ENCODE measurements around the gene ZSWIM5.
"Not testable (repeated sequence)": the region's sequence is repeated elsewhere in the genome, so short reads cannot be mapped to it uniquely, and the experiment has no call there.

Gene ZSWIM5

DNA sequence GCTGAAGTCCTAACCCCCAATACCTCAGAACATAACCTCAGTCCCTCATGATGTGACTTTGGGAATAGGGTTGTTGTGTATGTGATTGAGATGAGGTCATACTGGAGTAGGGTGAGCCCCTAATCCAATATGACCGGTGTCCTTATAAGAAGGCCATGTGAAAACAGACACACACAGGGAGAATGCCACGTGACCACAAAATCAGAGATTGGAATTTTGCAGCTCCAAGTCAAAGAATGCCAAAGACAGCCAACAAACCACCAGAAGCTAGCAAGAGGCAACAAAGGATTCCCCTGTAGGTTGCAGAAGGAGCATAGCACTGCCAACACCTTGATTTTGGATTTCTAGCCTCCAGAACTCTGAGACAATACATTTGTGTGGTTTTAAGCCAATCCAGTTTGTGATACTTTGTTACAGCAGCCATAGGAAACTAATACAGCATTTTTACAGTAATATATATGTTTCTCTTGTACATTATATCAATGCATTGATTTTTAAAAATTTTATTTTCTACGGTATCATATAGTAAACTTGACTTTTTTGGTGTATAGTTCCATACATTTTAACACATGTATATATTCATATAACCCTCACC, 5.4 kb downstream of the ZSWIM5 start:
- DNase-seq (ENCODE audit: low read depth) = no peak

DNA sequence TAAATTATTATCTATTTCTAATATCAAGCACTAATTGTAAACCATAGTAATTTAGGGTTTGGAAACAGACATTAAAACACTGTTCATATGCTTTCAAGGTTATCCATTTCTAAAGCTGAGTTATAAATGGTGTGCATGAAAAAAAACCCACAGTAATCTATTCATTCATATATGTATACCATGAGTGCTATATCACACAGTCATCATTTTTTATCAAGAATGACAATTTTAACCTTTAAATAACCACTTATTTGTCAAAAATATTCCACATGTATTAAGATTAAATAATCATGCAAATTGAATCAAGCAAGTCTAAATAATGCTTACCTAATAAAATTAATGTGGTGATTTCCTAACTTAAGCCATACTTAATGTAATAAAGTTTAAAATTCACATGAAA, 6.0 kb downstream of the ZSWIM5 start:
- no peak for DNase-seq (ENCODE audit: low read depth)

DNA sequence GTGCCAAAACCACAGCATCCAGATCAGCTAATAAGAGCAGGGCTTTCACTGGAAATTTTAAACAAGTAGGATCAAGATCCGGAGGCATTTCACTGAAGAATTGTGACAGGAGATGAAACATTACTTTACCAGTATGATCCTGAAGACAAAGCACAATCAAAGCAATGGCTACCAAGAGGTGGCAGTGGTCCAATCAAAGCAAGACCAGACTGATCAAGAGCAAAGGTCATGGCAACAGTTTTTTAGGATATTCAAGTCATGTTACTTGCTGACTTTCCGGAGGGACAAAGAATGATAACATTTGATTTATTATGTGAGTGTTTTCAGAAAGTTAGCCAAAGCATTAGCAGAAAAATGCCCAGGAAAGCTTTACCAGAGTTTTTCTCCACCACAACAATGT, 8.2 kb downstream of the ZSWIM5 start:
- no peak for DNase-seq (ENCODE audit: low read depth)

DNA sequence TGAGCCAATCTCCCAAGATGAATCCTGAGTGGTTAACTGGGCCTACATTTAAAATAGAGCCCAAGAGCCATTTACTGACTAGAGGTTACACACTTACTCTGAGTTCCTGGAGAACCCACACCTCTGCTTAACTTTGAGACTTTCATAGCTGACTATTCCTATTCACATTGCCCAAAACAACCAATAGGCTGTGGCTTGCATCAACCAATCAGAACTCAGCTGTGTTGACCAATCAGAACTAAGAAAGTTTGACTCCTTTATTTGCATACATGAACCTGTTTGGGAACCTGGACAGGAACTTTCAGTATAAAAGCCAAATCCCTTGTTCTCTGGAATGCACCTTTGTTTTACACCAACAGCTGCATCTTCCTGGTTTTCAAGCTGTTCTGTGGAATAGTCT, 9.5 kb downstream of the ZSWIM5 start:
- no peak for DNase-seq (ENCODE audit: low read depth)

DNA sequence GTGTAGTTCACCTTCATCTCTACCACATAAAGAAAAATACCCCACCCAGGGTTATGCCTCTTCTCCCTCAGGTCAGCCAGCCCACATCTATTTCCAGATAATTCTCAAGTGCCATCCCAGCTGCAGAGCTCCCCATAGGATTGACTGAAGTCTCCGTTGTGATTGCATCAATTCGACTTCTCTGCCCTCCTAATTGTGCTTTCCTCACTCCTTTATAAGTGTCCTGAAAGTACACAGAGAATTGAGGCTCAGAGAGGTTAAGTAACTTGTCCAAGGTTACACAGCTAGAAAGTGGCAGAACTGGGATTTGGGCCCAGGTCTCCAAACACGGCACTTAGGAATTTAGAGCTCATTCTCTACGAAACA, 15.0 kb downstream of the ZSWIM5 start:
- no peak for DNase-seq (ENCODE audit: low read depth)

DNA sequence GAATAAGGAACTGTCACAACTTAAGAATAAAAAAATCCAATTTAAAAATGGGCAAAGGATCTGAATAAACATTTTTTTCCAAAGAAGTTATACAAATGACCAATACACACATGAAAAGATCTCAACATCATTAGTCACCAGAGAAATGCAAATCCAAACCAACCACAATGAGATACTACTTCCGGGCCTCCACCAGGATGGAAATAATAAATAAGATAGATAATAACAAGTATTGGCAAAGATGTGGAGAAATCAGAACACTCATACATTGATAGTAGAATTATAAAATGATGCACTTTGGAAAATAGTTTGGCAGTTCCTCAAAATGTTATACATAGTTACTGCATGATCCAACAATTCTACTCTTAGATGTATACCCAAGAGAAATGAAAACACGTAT, 18.7 kb downstream of the ZSWIM5 start:
- no peak for DNase-seq (ENCODE audit: low read depth)

DNA sequence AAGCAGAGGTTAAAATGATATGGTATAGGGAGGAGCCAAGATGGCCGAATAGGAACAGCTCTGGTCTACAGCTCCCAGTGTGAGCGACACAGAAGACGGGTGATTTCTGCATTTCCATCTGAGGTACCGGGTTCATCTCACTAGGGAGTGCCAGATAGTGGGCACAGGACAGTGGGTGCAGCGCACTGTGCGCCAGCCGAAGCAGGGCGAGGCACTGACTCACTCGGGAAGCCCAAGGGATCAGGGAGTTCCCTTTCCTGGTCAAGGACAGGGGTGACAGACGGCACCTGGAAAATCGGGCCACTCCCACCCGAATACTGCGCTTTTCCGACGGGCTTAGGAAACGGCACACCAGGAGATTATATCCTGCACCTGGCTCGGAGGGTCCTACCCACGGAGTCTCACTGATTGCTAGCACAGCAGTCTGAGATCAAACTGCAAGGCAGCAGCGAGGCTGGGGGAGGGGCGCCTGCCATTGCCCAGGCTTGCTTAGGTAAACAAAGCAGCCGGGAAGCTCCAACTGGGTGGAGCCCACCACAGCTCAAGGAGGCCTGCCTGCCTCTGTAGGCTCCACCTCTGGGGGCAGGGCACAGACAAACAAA, 26.4 kb downstream of the ZSWIM5 start:
- not testable (repeated sequence) for DNase-seq (ENCODE audit: low read depth)

DNA sequence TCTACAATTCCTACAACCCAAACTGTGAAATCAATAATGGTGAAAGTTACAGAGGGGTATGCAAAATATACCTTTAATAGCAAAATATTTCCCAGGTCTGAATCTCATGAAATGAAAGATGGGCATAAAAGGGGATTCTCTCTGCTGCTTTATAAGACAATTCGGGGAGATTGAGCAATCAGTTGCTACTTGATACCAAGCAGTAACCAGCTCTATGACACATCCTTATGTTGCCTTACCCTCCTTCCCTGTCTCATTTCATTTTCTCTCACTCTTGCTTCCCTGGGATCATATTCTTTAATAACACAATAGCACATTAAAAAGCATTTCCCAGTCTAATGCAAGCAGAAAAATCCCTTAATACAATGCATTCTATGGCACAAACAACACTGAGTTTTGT, 29.0 kb downstream of the ZSWIM5 start:
- DNase-seq (ENCODE audit: low read depth) = no peak

DNA sequence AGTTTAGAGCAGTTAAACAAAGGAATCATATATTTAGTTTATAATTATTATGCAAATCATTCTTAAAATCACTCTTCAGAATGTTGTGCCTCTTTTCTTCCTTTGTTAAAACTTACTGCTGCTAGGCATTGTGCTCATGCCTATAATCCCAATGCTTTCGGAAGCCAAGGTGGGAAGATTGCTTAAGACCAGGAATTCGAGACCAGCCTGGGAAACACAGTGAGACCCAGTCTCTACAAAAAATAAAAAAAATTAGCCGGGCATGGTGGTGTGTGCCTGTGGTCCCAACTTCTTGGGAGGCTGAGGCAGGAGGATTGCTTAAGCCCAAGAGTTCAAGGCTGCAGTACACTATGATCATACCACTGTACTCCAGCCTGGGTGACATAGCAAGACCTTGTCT, 33.6 kb downstream of the ZSWIM5 start:
- DNase-seq (ENCODE audit: low read depth) = no peak

DNA sequence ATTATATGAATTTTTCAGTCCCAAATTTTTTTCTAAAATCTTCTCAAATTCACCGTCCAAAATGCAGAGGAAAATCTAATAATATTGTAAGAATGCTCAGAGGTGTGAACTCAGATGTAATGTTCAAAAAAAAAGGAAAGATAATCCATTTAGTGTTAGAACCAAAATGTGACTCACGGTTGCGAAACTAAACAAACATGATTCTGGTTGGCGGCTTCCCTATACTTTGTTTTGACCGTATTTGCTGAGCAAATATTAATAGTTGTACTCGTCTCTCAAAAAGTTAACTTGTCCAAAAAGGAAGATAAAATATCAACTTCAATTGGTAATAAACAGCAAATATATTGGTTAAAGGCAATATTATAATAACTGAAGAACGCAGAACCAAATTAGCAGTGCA, 34.4 kb downstream of the ZSWIM5 start:
- no peak for DNase-seq (ENCODE audit: low read depth)

DNA sequence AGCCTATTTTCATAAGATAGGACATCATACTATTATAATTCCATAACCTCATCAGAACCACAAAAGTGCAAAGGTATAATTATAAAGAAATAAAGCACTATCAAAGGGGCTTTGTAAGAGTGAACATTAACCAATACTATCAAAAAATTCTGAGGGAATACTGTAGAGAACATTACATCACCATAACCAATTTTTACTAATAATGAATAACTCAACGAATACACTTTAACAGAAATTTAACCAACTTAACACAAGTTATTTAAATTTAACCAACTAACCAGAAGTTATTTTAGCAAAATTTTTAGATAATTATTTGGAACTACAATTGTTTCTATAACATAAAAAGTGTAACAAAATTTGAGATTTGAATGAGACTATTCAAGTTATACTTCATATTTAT, 34.8 kb downstream of the ZSWIM5 start:
- no peak for DNase-seq (ENCODE audit: low read depth)

DNA sequence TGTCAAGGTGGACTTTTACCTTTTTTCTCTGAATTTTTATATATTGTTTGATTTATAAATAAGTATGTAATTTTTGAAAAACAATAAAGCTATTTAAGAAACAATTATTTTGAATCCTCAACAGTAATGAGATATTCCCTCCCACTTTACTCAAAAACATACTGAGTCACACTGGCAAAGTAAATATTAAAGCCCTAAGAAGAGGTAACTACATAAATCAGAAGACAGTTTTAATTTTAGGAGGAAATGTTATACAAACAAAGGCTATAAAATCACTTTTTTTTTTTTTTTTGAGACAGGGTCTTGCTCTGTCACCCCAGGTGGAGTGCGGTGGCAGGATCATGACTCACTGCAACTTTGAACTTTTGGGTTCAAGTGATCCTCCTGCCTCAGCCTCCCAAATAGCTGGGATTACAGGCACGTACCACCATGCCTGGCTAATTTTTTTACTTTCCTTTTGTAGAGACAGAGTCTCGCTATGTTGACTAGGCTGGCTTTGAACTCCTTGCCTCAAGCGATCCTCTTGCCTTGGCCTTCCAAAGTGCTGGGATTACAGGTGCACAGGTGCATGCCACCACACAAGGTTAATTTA, 36.2 kb downstream of the ZSWIM5 start:
- no peak for DNase-seq (ENCODE audit: low read depth)

DNA sequence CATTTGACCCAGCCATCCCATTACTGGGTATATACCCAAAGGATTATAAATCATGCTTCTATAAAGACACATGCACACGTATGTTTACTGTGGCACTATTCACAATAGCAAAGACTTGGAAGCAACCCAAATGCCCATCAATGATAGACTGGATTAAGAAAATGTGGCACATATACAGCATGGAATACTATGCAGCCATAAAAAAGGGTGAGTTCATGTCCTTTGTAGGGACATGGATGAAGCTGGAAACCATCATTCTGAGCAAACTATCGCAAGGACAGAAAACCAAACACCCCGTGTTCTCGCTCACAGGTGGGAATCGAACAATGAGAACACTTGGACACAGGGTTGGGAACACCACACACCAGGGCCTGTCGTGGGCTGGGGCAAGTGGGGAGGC, 38.5 kb downstream of the ZSWIM5 start:
- not testable (repeated sequence) for DNase-seq (ENCODE audit: low read depth)

DNA sequence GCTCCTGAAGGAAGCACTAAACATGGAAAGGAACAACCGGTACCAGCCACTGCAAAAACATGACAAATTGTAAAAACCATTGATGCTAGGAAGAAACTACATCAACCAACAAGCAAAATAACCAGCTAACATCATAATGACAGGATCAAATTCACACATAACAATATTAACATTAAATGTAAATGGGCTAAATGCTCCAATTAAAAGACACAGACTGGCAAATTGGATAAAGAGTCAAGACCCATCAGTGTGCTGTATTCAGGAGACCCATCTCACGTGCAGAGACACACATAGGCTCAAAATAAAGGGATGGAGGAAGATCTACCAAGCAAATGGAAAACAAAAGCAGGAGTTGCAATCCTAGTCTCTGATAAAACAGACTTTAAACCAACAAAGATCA, 42.1 kb downstream of the ZSWIM5 start:
- DNase-seq (ENCODE audit: low read depth) = not testable (repeated sequence)

DNA sequence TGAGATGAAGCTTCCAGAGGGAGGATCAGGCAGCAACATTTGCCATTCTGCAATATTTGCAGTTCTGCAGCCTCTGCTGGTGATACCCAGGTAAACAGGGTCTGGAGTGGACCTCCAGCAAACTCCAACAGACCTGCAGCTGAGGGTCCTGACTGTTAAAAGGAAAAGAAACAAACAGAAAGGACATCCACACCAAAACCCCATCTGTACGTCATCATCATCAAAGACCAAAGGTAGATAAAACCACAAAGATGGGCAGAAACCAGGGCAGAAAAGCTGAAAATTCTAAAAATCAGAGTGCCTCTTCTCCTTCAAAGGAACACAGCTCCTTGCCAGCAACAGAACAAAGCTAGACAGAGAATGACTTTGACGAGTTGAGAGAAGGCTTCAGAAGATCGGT, 43.3 kb downstream of the ZSWIM5 start:
- DNase-seq (ENCODE audit: low read depth) = not testable (repeated sequence)

DNA sequence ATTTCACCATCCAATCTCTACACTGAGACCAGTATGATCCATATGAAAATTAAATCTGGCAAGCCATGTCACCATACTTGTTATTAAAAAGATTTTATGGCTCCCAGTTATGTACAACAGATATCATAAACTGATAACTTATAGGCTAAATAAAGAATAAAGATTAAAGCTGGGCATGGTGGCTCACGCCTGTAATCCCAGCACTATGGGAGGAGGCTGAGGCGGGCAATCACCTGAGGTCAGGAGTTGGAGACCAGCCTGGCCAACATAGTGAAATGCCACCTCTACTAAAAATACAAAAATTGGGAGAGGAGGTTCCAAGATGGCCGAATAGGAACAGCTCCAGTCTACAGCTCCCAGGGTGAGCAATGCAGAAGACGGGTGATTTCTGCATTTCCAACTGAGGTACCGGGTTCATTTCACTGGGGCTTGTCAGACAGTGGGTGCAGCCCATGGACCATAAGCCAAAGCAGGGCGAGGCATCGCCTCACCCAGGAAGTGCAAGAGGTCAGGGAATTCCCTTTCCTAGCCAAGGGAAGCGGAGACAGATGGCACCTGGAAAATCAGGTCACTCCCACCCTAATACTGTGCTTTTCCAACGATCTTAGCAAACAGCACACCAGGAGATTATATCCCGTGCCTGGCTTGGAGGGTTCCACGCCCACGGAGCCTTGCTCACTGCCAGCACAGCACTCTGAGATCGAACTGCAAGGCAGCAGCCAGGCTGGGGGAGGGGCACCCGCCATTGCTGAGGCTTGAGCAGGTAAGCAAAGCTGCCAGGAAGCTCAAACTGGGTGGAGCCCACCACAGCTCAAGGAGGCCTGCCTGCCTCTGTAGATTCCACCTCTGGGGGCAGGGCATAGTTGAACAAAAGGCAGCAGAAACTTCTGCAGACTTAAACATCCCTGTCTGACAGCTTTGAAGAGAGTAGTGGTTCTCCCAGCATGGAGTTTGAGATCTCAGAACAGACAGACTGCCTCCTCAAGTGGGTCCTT, 44.1 kb downstream of the ZSWIM5 start:
- not testable (repeated sequence) for DNase-seq (ENCODE audit: low read depth)

DNA sequence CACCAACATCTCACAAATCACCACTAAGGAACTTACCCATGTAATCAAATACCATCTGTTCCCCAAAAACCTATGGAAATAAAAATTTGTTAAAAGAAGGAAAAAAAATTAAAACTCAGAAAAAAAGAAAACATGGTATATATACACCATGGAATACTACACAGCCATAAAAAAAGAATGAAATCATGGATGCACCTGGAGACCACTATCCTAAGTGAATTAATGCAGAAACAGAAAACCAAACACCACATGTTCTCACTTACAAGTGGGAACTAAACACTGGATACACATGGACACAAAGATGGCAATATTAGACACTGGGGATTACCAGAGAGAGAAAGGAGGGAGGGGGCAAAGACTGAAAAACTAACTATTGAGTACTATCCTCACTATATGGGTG, 50.4 kb downstream of the ZSWIM5 start:
- DNase-seq (ENCODE audit: low read depth) = no peak

DNA sequence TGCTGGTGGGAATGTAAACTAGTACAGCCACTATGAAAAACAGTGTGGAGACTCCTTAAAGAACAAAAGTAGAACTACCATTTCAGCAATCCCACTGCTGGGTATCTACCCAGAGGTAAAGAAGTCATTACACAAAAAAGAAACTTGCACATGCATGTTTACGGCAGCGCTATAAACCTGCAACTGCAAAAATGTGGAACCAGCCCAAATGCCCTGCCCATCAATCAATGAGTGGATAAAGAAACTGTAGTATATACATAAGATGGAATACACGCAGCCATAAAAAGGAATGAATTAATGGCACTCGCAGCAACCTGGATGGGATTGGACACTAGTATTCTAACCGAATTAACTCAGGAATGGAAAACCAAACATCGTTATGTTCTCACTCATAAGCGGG, 51.0 kb downstream of the ZSWIM5 start:
- no peak for DNase-seq (ENCODE audit: low read depth)

DNA sequence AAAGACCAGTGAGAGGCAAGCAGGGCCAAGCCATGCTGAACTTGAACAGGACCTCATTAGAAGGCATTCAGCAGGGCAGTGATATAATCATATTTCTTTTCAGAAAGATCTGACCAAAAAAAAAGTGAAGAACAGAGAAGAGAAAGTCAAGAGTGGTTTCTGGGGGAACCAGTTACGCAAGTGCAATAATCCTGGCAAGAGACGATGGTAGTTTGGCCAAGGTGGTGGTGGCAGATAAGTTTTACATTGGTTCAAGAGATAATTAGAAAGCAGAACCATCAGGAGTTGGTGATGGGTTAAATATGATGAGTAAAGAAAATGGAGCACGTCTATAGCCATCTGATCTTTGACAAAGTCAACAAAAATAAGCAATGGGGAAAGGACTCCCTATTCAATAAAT, 54.3 kb downstream of the ZSWIM5 start:
- DNase-seq (ENCODE audit: low read depth) = no peak

DNA sequence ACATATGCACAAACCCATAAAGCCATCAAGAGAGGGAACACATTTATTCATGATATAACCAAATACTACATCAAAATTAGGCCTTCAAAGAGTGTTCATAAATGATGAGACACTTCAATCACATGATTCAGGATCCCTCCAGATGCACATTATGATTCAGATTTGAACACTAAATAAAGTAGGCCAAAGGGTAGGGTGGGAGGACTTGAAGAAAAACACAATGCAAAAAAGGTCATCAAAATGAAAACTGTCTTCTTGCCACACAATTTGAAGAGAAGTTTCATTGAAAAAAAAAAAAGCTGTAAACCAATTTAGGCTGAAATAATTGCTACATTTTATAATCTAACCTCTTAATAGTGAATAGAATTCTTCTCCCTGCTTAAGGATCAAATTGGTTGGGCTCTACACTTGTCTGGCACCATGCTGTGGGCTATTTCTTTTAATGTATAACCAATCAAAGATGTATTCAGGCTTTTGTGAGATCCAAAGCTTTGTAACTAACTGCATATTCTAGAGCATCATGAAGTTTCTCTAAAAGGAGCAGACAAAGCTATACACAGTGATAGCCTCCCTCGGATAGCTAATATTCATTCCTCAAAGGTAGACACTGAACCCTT, 58.1 kb downstream of the ZSWIM5 start:
- no peak for DNase-seq (ENCODE audit: low read depth)

DNA sequence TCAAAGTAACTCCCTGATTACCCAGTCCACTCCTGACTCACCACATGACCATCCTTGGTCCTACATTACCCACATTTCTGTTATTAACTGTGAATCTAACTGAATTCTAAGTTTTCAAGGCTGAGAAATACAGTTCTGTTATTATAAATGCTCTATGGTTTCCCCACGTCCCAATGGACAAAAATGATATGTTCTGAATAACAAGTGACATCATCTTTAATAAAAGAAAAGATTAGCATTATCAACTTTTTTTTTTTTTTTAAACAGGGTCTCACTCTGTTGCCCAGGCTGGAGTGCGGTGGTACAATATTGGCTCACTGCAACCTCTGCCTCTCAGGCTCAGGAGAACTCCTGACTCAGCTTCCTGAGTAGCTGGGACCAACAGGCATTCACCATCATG, 59.6 kb downstream of the ZSWIM5 start:
- no peak for DNase-seq (ENCODE audit: low read depth)

DNA sequence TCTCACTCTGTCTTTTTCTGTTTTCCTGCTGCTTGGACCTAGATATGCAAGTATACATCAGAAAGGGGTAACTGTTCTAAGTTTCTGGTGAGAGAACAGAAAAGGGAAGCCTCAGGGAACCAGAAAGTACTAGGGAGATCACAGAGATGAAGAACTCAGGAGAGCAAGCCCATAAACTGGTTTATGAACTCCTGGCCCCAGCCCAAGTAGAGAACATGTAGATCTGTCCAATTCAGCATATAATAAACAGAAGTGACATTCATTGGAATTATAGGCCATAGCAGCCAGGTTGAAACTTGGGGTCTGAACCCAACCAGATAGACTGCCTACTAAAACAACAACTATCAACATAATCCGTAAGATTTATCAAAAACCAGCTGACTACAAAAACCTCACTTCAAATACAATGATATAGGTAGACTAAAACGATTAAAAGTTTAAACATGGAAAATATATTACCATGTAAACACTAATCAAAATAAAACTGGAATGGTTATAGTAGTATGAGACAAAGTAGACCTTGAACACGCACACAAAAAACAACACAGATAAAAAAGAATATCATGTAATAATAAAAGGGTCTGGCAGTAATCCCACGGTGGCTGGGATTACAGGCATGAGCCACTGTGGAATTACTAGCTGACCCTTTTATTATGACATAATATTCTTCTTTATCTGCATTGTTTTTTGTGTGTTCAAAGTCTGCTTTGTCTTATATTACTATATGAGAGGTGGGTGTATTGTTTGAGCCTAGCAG, 65.0 kb downstream of the ZSWIM5 start:
- no peak for DNase-seq (ENCODE audit: low read depth)
